ENCODE data around the gene ZNF133.

ZNF133 gene

GRCh38 chr20:18304618-18305017 lies 16.3 kb downstream of the ZNF133 start:
- Histone ChIP-seq H3K36me3 (ENCODE audit: insufficient read depth, low read length) (peaks cover 20% of the 10 kb centered on the region), H3K27me3 (ENCODE audit: insufficient read depth, low read length) (no peaks in the 10 kb centered on the region), H2AFZ (ENCODE audit: low read depth, low read length) (no peak overlapping the region), H3K4me1 (ENCODE audit: insufficient read depth, low read length) (no peaks in the 10 kb centered on the region), H3K9me3 (ENCODE audit: low read length) (no peaks in the 10 kb centered on the region), H3K4me3 (ENCODE audit: low read length) (no peak overlapping the region)

- H3K9me3 ChIP-seq (ENCODE audit: low read length): no peaks in the 10 kb centered on the region
- peaks cover 19% of the 10 kb centered on the region for H3K36me3 ChIP-seq (ENCODE audit: insufficient read depth, low read length)
- no peak overlapping the region for H3K4me3 ChIP-seq (ENCODE audit: low read length)
- no peaks in the 10 kb centered on the region for H3K4me1 ChIP-seq (ENCODE audit: insufficient read depth, low read length)
- no peak overlapping the region for H2AFZ ChIP-seq (ENCODE audit: low read depth, low read length)
- H3K27me3 ChIP-seq (ENCODE audit: insufficient read depth, low read length): no peaks in the 10 kb centered on the region
Measured at GRCh38 chr20:18307301-18307700, 19.0 kb downstream of the ZNF133 start.

GRCh38 chr20:18310051-18310450 lies 21.7 kb downstream of the ZNF133 start:
- Histone ChIP-seq H3K27me3 (ENCODE audit: insufficient read depth, low read length) (no peaks in the 10 kb centered on the region), H3K4me3 (ENCODE audit: low read length) (no peak overlapping the region), H2AFZ (ENCODE audit: low read depth, low read length) (no peak overlapping the region), H3K9me3 (ENCODE audit: low read length) (no peaks in the 10 kb centered on the region), H3K4me1 (ENCODE audit: insufficient read depth, low read length) (no peaks in the 10 kb centered on the region), H3K36me3 (ENCODE audit: insufficient read depth, low read length) (peaks cover 26% of the 10 kb centered on the region)

- no peaks in the 10 kb centered on the region for H3K27me3 ChIP-seq (ENCODE audit: insufficient read depth, low read length)
- H3K4me3 ChIP-seq (ENCODE audit: low read length): no peak overlapping the region
- H3K36me3 ChIP-seq (ENCODE audit: insufficient read depth, low read length): peaks cover 30% of the 10 kb centered on the region
- no peak overlapping the region for H2AFZ ChIP-seq (ENCODE audit: low read depth, low read length)
- H3K9me3 ChIP-seq (ENCODE audit: low read length): peaks cover under 1% of the 10 kb centered on the region
- H3K4me1 ChIP-seq (ENCODE audit: insufficient read depth, low read length): no peaks in the 10 kb centered on the region
Measured at GRCh38 chr20:18310592-18310991, 22.3 kb downstream of the ZNF133 start.

- H3K27me3 ChIP-seq (ENCODE audit: insufficient read depth, low read length): no peaks in the 10 kb centered on the region
- H2AFZ ChIP-seq (ENCODE audit: low read depth, low read length): no peak overlapping the region
- no peaks in the 10 kb centered on the region for H3K4me1 ChIP-seq (ENCODE audit: insufficient read depth, low read length)
- H3K36me3 ChIP-seq (ENCODE audit: insufficient read depth, low read length): peaks cover 37% of the 10 kb centered on the region
- H3K9me3 ChIP-seq (ENCODE audit: low read length): peaks cover 4% of the 10 kb centered on the region
- no peak overlapping the region for H3K4me3 ChIP-seq (ENCODE audit: low read length)
Measured at GRCh38 chr20:18312723-18313122, 24.4 kb downstream of the ZNF133 start.

GRCh38 chr20:18313411-18313810 lies 25.1 kb downstream of the ZNF133 start:
- peaks cover 37% of the 10 kb centered on the region for H3K36me3 ChIP-seq (ENCODE audit: insufficient read depth, low read length)
- no peaks in the 10 kb centered on the region for H3K27me3 ChIP-seq (ENCODE audit: insufficient read depth, low read length)
- H3K4me1 ChIP-seq (ENCODE audit: insufficient read depth, low read length): no peaks in the 10 kb centered on the region
- H3K4me3 ChIP-seq (ENCODE audit: low read length): no peak overlapping the region
- H3K9me3 ChIP-seq (ENCODE audit: low read length): peaks cover 4% of the 10 kb centered on the region
- H2AFZ ChIP-seq (ENCODE audit: low read depth, low read length): no peak overlapping the region

GRCh38 chr20:18314786-18315406 lies 26.6 kb downstream of the ZNF133 start:
- Histone ChIP-seq H3K36me3 (ENCODE audit: insufficient read depth, low read length) (peaks cover 31% of the 10 kb centered on the region), H2AFZ (ENCODE audit: low read depth, low read length) (no peak overlapping the region), H3K9me3 (ENCODE audit: low read length) (peaks cover 4% of the 10 kb centered on the region), H3K27me3 (ENCODE audit: insufficient read depth, low read length) (no peaks in the 10 kb centered on the region), H3K4me1 (ENCODE audit: insufficient read depth, low read length) (no peaks in the 10 kb centered on the region), H3K4me3 (ENCODE audit: low read length) (no peak overlapping the region)

- Histone ChIP-seq H3K36me3 (ENCODE audit: insufficient read depth, low read length) (peaks cover 27% of the 10 kb centered on the region), H3K4me3 (ENCODE audit: low read length) (no peak overlapping the region), H3K4me1 (ENCODE audit: insufficient read depth, low read length) (no peaks in the 10 kb centered on the region), H3K9me3 (ENCODE audit: low read length) (peaks cover 4% of the 10 kb centered on the region), H2AFZ (ENCODE audit: low read depth, low read length) (no peak overlapping the region), H3K27me3 (ENCODE audit: insufficient read depth, low read length) (no peaks in the 10 kb centered on the region)
Measured at GRCh38 chr20:18316166-18316565, 27.8 kb downstream of the ZNF133 start.

GRCh38 chr20:18321316-18321715 lies 33.0 kb downstream of the ZNF133 start:
- H2AFZ ChIP-seq (ENCODE audit: low read depth, low read length): no peak overlapping the region
- no peaks in the 10 kb centered on the region for H3K27me3 ChIP-seq (ENCODE audit: insufficient read depth, low read length)
- H3K4me1 ChIP-seq (ENCODE audit: insufficient read depth, low read length): no peaks in the 10 kb centered on the region
- no peak overlapping the region for H3K4me3 ChIP-seq (ENCODE audit: low read length)
- no peaks in the 10 kb centered on the region for H3K9me3 ChIP-seq (ENCODE audit: low read length)
- H3K36me3 ChIP-seq (ENCODE audit: insufficient read depth, low read length): peaks cover 8% of the 10 kb centered on the region

GRCh38 chr20:18321976-18322950 lies 33.9 kb downstream of the ZNF133 start:
- Histone ChIP-seq H3K36me3 (ENCODE audit: insufficient read depth, low read length) (no peaks in the 10 kb centered on the region), H3K27me3 (ENCODE audit: insufficient read depth, low read length) (no peaks in the 10 kb centered on the region), H3K4me1 (ENCODE audit: insufficient read depth, low read length) (no peaks in the 10 kb centered on the region), H3K4me3 (ENCODE audit: low read length) (no peak overlapping the region), H3K9me3 (ENCODE audit: low read length) (no peaks in the 10 kb centered on the region), H2AFZ (ENCODE audit: low read depth, low read length) (no peak overlapping the region)

GRCh38 chr20:18323705-18324104 lies 35.4 kb downstream of the ZNF133 start:
- H2AFZ ChIP-seq (ENCODE audit: low read depth, low read length): no peak overlapping the region
- no peaks in the 10 kb centered on the region for H3K9me3 ChIP-seq (ENCODE audit: low read length)
- no peaks in the 10 kb centered on the region for H3K36me3 ChIP-seq (ENCODE audit: insufficient read depth, low read length)
- H3K4me3 ChIP-seq (ENCODE audit: low read length): no peak overlapping the region
- H3K27me3 ChIP-seq (ENCODE audit: insufficient read depth, low read length): no peaks in the 10 kb centered on the region
- H3K4me1 ChIP-seq (ENCODE audit: insufficient read depth, low read length): no peaks in the 10 kb centered on the region

GRCh38 chr20:18324596-18325089 lies 36.3 kb downstream of the ZNF133 start:
- H3K27me3 ChIP-seq (ENCODE audit: insufficient read depth, low read length): no peaks in the 10 kb centered on the region
- H2AFZ ChIP-seq (ENCODE audit: low read depth, low read length): no peak overlapping the region
- no peak overlapping the region for H3K4me3 ChIP-seq (ENCODE audit: low read length)
- H3K9me3 ChIP-seq (ENCODE audit: low read length): no peaks in the 10 kb centered on the region
- H3K4me1 ChIP-seq (ENCODE audit: insufficient read depth, low read length): no peaks in the 10 kb centered on the region
- no peaks in the 10 kb centered on the region for H3K36me3 ChIP-seq (ENCODE audit: insufficient read depth, low read length)

- Histone ChIP-seq H3K4me1 (ENCODE audit: insufficient read depth, low read length) (no peaks in the 10 kb centered on the region), H3K36me3 (ENCODE audit: insufficient read depth, low read length) (no peaks in the 10 kb centered on the region), H2AFZ (ENCODE audit: low read depth, low read length) (no peak overlapping the region), H3K27me3 (ENCODE audit: insufficient read depth, low read length) (no peaks in the 10 kb centered on the region), H3K9me3 (ENCODE audit: low read length) (no peaks in the 10 kb centered on the region), H3K4me3 (ENCODE audit: low read length) (no peak overlapping the region)
Measured at GRCh38 chr20:18326990-18327389, 38.7 kb downstream of the ZNF133 start.

All from neuron (in vitro differentiated cells).